Measurements from ENCODE around the gene TPP1. TPM values are rescaled to one million over a fixed set of nuclear protein-coding genes. Genes with fewer than 3 reads are reported as not detected.

Gene TPP1
- polyA plus RNA-seq, 2 of the 4 experiments (the other 2 are of a cell fraction): 41.6 to 53.2 TPM

DNA sequence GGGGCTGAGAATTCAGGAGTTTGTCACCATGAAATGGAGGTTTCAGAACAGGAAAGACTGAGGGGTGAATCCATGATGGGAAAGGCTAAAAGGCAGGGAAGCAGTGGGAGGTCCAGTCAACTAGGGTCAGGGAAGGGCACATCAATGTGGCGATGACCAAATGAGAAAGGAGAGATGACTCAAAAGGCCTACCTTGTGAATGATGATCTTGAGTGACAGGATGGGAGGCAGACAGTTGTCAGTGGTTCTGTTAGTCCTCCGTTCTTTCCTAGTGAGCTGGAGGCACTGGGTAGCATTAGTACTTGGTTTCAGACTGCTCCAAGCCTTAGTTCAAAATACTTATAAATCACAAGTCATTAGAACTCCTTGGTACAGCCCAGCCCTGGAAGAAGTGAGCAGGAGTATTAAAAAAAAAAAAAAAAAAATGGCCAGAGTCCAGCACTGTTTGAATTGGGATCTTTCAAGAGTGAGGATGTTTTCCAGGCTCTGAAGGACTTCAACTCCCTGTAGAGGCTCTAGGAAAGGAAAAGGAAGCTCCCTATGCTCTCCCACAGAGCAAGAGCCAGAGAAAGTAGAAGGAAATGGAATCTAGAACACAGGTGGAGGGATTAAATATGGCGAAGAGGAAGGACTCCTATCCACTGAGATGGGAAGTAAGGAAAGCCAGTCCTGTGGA is 44.7 kb upstream of the TPP1 start:
- FAIRE-seq (no peak), ATAC-seq (no peak; a peak in 1 of 6 replicates), DNase-seq (ENCODE audit: low read depth in 1 of 2, low spot score in 1 of 2) (no peak)
- POLR2A ChIA-PET: no interaction called here
- Histone ChIP-seq H3K4me3 (no peak overlapping the region), H3K27ac (no peak overlapping the region), H3K4me2 (no peak overlapping the region), H3K9me3 (no peaks in the 10 kb centered on the region), H3K4me1 (no peaks in the 10 kb centered on the region; the same call in 2 of the 3 replicates)
- WGBS (ENCODE audit: missing lambda C conversion rate): 48% methylated on average over 3 of the region's 3 CpGs
- TF ChIP-seq GATA3 (IDR thresholded peaks at IDR 0.05; ENCODE audit: borderline replicate concordance) (no peak), CBX2 (IDR thresholded peaks at IDR 0.05; ENCODE audit: borderline replicate concordance, low read depth) (no peak), CTCF (IDR thresholded peaks at IDR 0.05) (no peak), FOSB (CRISPR knock-in tag; IDR thresholded peaks at IDR 0.05) (no peak), CHD2 (IDR thresholded peaks at IDR 0.05; ENCODE audit: low read length, partially characterized antibody) (no peak)
- CTCF ChIA-PET: no interaction called here

DNA sequence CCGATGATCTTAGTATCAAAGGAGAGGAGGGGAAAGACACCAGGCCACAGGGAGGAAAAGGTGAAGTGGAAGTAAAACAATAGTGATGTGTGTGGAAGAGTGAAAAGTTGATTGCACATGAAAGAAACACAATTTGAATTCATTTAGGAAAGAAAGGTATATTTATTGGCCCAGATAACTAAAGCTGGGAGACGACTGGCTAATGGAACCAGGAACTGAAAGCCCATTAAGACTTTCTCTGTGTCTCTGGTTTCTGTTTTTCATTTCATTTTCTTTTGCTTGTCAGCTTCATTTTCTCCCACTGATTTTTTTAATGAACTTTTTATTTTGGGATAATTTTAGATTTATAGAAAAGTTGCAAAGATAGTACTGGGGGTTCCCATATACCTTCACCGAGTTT is 41.5 kb upstream of the TPP1 start:
- no peak overlapping the region for H3K4me2 ChIP-seq
- no peak for TF ChIP-seq TP53 (CRISPR knock-in tag; IDR thresholded peaks at IDR 0.05)
- H3K27ac ChIP-seq: no peak overlapping the region
- WGBS (ENCODE audit: missing lambda C conversion rate): 48% methylated on average over 3 of the region's 3 CpGs
- no peaks in the 10 kb centered on the region; the same call in 2 of the 3 replicates for H3K4me1 ChIP-seq
- CTCF ChIA-PET: interaction anchor here (1.0 kb wide), 1 partner anchor 298 kb away, joined by 3 read pairs; no protein-coding TSS in a partner anchor
- H3K4me3 ChIP-seq: no peak overlapping the region
- DNase-seq (ENCODE audit: low read depth in 1 of 2, low spot score in 1 of 2) (no peak), FAIRE-seq (no peak), ATAC-seq (no peak)
- no peaks in the 10 kb centered on the region for H3K9me3 ChIP-seq
- POLR2A ChIA-PET: no interaction called here

DNA sequence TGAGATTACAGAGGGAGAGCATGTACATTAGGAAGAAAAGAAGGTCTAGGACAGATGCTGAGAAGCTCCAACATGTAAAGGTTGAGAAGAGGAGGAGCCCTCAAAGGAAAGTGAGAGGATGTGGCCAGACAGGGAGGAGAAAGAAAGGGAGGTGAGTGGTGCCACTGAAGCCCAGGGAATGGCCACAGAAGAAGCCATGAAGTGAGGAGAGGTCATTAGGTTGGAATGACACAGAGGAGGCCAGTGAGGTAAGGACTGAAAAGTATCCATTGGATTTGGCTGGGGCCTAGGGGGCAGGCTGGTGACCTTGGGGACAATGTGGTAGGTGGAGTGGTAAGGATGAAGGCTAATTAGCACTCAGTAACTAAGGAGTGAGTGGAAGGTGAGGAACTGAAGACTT is 39.4 kb upstream of the TPP1 start:
- no peak for DNase-seq (ENCODE audit: low read depth in 1 of 2, low spot score in 1 of 2)
- no peak for ATAC-seq
- TF ChIP-seq CHD2 (IDR thresholded peaks at IDR 0.05; ENCODE audit: low read length, partially characterized antibody): no peak
- no peak for TF ChIP-seq REST (IDR thresholded peaks at IDR 0.05)
- TF ChIP-seq RARB (CRISPR knock-in tag; IDR thresholded peaks at IDR 0.05): no peak
- no peak for TF ChIP-seq CEBPB (IDR thresholded peaks at IDR 0.05)
- no peak for TF ChIP-seq ZC3H11A (IDR thresholded peaks at IDR 0.05)
- no peak for TF ChIP-seq KDM1A (IDR thresholded peaks at IDR 0.05; ENCODE audit: low read depth)
- TF ChIP-seq HDAC2 (IDR thresholded peaks at IDR 0.05): no peak
- no peak for TF ChIP-seq TP53 (CRISPR knock-in tag; IDR thresholded peaks at IDR 0.05)
- TF ChIP-seq BHLHE40 (IDR thresholded peaks at IDR 0.05; ENCODE audit: low read depth, low read length): no peak
- TF ChIP-seq NFE2L2 (conservative IDR thresholded peaks at IDR 0.05; ENCODE audit: low read length): no peak
- no peak for TF ChIP-seq ZFP36 (IDR thresholded peaks at IDR 0.05; ENCODE audit: borderline replicate concordance, partially characterized antibody)
- no peak for TF ChIP-seq FOSL2 (IDR thresholded peaks at IDR 0.05)
- TF ChIP-seq FOSL2 (CRISPR knock-in tag; IDR thresholded peaks at IDR 0.05): no peak
- no peak for TF ChIP-seq MAFK (IDR thresholded peaks at IDR 0.05; ENCODE audit: partially characterized antibody)
- TF ChIP-seq, protein P1, sequence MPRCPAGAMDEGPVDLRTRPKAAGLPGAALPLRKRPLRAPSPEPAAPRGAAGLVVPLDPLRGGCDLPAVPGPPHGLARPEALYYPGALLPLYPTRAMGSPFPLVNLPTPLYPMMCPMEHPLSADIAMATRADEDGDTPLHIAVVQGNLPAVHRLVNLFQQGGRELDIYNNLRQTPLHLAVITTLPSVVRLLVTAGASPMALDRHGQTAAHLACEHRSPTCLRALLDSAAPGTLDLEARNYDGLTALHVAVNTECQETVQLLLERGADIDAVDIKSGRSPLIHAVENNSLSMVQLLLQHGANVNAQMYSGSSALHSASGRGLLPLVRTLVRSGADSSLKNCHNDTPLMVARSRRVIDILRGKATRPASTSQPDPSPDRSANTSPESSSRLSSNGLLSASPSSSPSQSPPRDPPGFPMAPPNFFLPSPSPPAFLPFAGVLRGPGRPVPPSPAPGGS (IDR thresholded peaks at IDR 0.05): no peak
- no peak for TF ChIP-seq HOXA7 (CRISPR knock-in tag; IDR thresholded peaks at IDR 0.05)
- no peak for TF ChIP-seq FOXS1 (CRISPR knock-in tag; IDR thresholded peaks at IDR 0.05)
- TF ChIP-seq POLR2AphosphoS2 (conservative IDR thresholded peaks at IDR 0.05; ENCODE audit: low read length): no peak
- Histone ChIP-seq H3K4me1 (no peaks in the 10 kb centered on the region), H3K9me3 (no peaks in the 10 kb centered on the region), H3K27ac (no peak overlapping the region), H3K4me2 (no peak overlapping the region), H3K4me3 (no peak overlapping the region)
- POLR2A ChIA-PET: interaction anchor here (0.7 kb wide), 1 partner anchor 25 kb away, joined by 3 read pairs; the partner anchor contains the start of gene MRPL17
- no peak for FAIRE-seq
- CTCF ChIA-PET: interaction anchor here (0.8 to 1.6 kb wide), 5 partner anchors 9 to 280 kb away, joined by 3 to 4 read pairs (median 3); no protein-coding TSS in a partner anchor
